IPS-18a (cell line): Measurements from ENCODE around the gene SNX9.
A peak's percentile ranks its signal among the peaks of the same experiment; 100 is the strongest.
"Not testable (repeated sequence)": the region's sequence is repeated elsewhere in the genome, so short reads cannot be mapped to it uniquely, and the experiment has no call there.

Experiments used
- H3K27ac ChIP-seq: one replicate; pipeline ENCODE4 v1.5.1; 2013; ENCODE audit warnings: low read length
- H3K27me3 ChIP-seq: one replicate; pipeline ENCODE4 v1.6.1; 2013; ENCODE audit warnings: mild to moderate bottlenecking, low read length; ENCODE audit not compliant: control insufficient read depth, insufficient read depth
- H3K36me3 ChIP-seq: one replicate; pipeline ENCODE4 v1.6.1; 2013; ENCODE audit warnings: low read depth, low read length; ENCODE audit not compliant: control insufficient read depth
- H3K4me1 ChIP-seq: one replicate; pipeline ENCODE4 v1.6.1; 2013; ENCODE audit warnings: low read depth, low read length; ENCODE audit not compliant: control insufficient read depth
- H3K4me3 ChIP-seq: one replicate; pipeline ENCODE4 v1.5.1; 2013; ENCODE audit warnings: low read length
- H3K9ac ChIP-seq: one replicate; pipeline ENCODE4 v1.6.1; 2013; ENCODE audit warnings: mild to moderate bottlenecking, low read length, moderate library complexity
- H3K9me3 ChIP-seq: one replicate; pipeline ENCODE4 v1.6.1; 2013; ENCODE audit warnings: low read depth, low read length; ENCODE audit not compliant: control insufficient read depth

Gene SNX9

GRCh38 chr6:157972177-157972576 is 149.1 kb downstream of the SNX9 start:
- H3K4me1 ChIP-seq, H3K4me3 ChIP-seq, H3K9me3 ChIP-seq, H3K27ac ChIP-seq, H3K27me3 ChIP-seq, H3K9ac ChIP-seq, H3K36me3 ChIP-seq: not testable (repeated sequence)

GRCh38 chr6:157974341-157974894 is 151.4 kb downstream of the SNX9 start:
- Histone ChIP-seq H3K9ac (no peak overlapping the region), H3K9me3 (no peaks in the 10 kb centered on the region), H3K27ac (no peak overlapping the region), H3K4me1 (peaks cover 3% of the 10 kb centered on the region), H3K36me3 (no peaks in the 10 kb centered on the region), H3K4me3 (no peak overlapping the region), H3K27me3 (peaks cover 1% of the 10 kb centered on the region)

- peaks cover 3% of the 10 kb centered on the region for H3K4me1 ChIP-seq
- peaks cover 6% of the 10 kb centered on the region for H3K27me3 ChIP-seq
- H3K9me3 ChIP-seq: no peaks in the 10 kb centered on the region
- H3K27ac ChIP-seq: no peak overlapping the region
- no peak overlapping the region for H3K4me3 ChIP-seq
- no peak overlapping the region for H3K9ac ChIP-seq
- H3K36me3 ChIP-seq: no peaks in the 10 kb centered on the region
Observed at GRCh38 chr6:157974967-157975366, 151.9 kb downstream of the SNX9 start.

GRCh38 chr6:157975456-157975855 is 152.4 kb downstream of the SNX9 start:
- Histone ChIP-seq H3K36me3 (no peaks in the 10 kb centered on the region), H3K4me3 (no peak overlapping the region), H3K27me3 (peaks cover 11% of the 10 kb centered on the region), H3K4me1 (peaks cover 3% of the 10 kb centered on the region), H3K27ac (no peak overlapping the region), H3K9me3 (no peaks in the 10 kb centered on the region), H3K9ac (no peak overlapping the region)

- H3K9me3 ChIP-seq: no peaks in the 10 kb centered on the region
- no peak overlapping the region for H3K9ac ChIP-seq
- peaks cover 19% of the 10 kb centered on the region for H3K27me3 ChIP-seq
- H3K4me3 ChIP-seq: no peak overlapping the region
- H3K27ac ChIP-seq: no peak overlapping the region
- no peaks in the 10 kb centered on the region for H3K36me3 ChIP-seq
- H3K4me1 ChIP-seq: peaks cover 3% of the 10 kb centered on the region
Observed at GRCh38 chr6:157976345-157977175, 153.5 kb downstream of the SNX9 start.

GRCh38 chr6:157977176-157977804 is 154.2 kb downstream of the SNX9 start:
- H3K36me3 ChIP-seq: no peaks in the 10 kb centered on the region
- H3K4me1 ChIP-seq: peaks cover 3% of the 10 kb centered on the region
- H3K27me3 ChIP-seq: peaks cover 19% of the 10 kb centered on the region
- no peaks in the 10 kb centered on the region for H3K9me3 ChIP-seq
- no peak overlapping the region for H3K9ac ChIP-seq
- no peak overlapping the region for H3K27ac ChIP-seq
- no peak overlapping the region for H3K4me3 ChIP-seq

GRCh38 chr6:157978021-157978783 is 155.2 kb downstream of the SNX9 start:
- Histone ChIP-seq H3K27me3 (peaks cover 23% of the 10 kb centered on the region), H3K9ac (no peak overlapping the region), H3K27ac (no peak overlapping the region), H3K4me1 (peaks cover 12% of the 10 kb centered on the region), H3K9me3 (no peaks in the 10 kb centered on the region), H3K36me3 (no peaks in the 10 kb centered on the region), H3K4me3 (no peak overlapping the region)

GRCh38 chr6:157980288-157981131 is 157.5 kb downstream of the SNX9 start:
- no peaks in the 10 kb centered on the region for H3K9me3 ChIP-seq
- H3K4me1 ChIP-seq: peaks cover 19% of the 10 kb centered on the region
- peak overlapping the region; percentile 55 for H3K4me3 ChIP-seq
- peak overlapping the region; percentile 30 for H3K9ac ChIP-seq
- H3K36me3 ChIP-seq: no peaks in the 10 kb centered on the region
- H3K27me3 ChIP-seq: peaks cover 23% of the 10 kb centered on the region
- no peak overlapping the region for H3K27ac ChIP-seq

GRCh38 chr6:157981132-157981394 is 158.0 kb downstream of the SNX9 start:
- H3K9me3 ChIP-seq: no peaks in the 10 kb centered on the region
- H3K4me3 ChIP-seq: peak overlapping the region; percentile 55
- peak overlapping the region; percentile 30 for H3K9ac ChIP-seq
- no peak overlapping the region for H3K27ac ChIP-seq
- peaks cover 24% of the 10 kb centered on the region for H3K4me1 ChIP-seq
- no peaks in the 10 kb centered on the region for H3K36me3 ChIP-seq
- H3K27me3 ChIP-seq: peaks cover 23% of the 10 kb centered on the region

- Histone ChIP-seq H3K27ac (peak within 1 kb of the TSS; percentile 49), H3K4me1 (peaks cover 24% of the 10 kb centered on the region), H3K27me3 (peaks cover 23% of the 10 kb centered on the region), H3K36me3 (no peaks in the 10 kb centered on the region), H3K9me3 (no peaks in the 10 kb centered on the region), H3K9ac (peak within 1 kb of the TSS; percentile 57), H3K4me3 (peak within 1 kb of the TSS; percentile 55)
Observed at GRCh38 chr6:157981395-157982101, 158.5 kb downstream of the SNX9 start, which contains the start of gene SYNJ2. TSS of gene SYNJ2 (plus strand) at chr6:157981863. CDS start at chr6:157981962, 99 bp downstream.
